NCI-H1105 treated with DMSO at 0.1 percent for 48 hours (cell line): ENCODE measurements around the gene GAP43.

Experiments used
- DNase-seq: peaks from one replicate; lab custom pipeline; 2025; lab: John Stamatoyannopoulos, UW

Gene GAP43

GRCh38 chr3:115766587-115767482 is 143.5 kb downstream of the GAP43 start:
- DNase-seq = no peak

DNA sequence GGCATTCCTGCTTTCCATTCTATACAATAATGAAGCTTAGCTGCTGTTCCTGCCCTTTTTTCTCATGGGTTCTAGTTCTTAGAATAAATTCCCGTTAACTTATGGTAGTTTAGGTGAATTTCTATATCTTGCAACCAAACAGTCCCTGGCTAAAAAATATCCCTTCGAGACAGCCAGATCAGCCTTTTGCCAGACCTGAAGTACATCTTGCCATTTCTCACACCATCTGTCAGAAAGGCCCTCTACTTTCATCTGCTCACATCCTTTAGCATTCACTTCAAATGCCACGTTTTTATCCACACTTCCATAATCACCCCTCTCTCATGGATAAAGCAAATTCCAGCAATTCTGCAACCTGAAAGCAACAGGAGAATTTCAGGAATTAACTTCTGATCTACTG is 145.4 kb downstream of the GAP43 start:
- DNase-seq = no peak
